Ovary (tissue), 3 donors: ENCODE data around the gene PTPRN2.

Experiments used
- CTCF ChIP-seq, 3 donors: fragments of 450-650 bp in 2 of 3; fragments of 200-600 bp in 1 of 3; IDR thresholded peaks; one replicate each; pipeline versions ENCODE4 v1.5.1 to v1.8.0; 2016 to 2022; ENCODE audit warnings: antibody characterized with exemption in 3 of 3, mild to moderate bottlenecking in 1 of 3
- POLR2A ChIP-seq: fragments of 450-650 bp; IDR thresholded peaks from one replicate; pipeline ENCODE4 v1.6.1; 2017; ENCODE audit warnings: antibody characterized with exemption, mild to moderate bottlenecking, moderate library complexity
- donor health status: DM: no; HTN: no; CAD: no.

GRCh38 chr7:158355456-158356065 is 232.1 kb downstream of the PTPRN2 start:
- TF ChIP-seq CTCF (IDR thresholded peaks at IDR 0.05) = no peak
- TF ChIP-seq POLR2A = no peak
